Spinal cord (tissue), 10 donors: ENCODE data around the gene OR13H1. TPM values are rescaled to one million over a fixed set of nuclear protein-coding genes. Genes with fewer than 3 reads are reported as not detected.
"Not testable (repeated sequence)": the region's sequence is repeated elsewhere in the genome, so short reads cannot be mapped to it uniquely, and the experiment has no call there.

Experiments used
- DNase-seq, 6 donors: peaks; one replicate each; pipeline versions ENCODE4 v3.0.0 to v3.0.0-alpha.2; 2013 to 2015; ENCODE audit warnings: low spot score in 6 of 6, low read depth in 4 of 6
- H3K27ac ChIP-seq: one replicate; pipeline ENCODE4 v1.5.1; 2013; ENCODE audit warnings: low read depth, low read length, control low read depth
- H3K27me3 ChIP-seq: one replicate; pipeline ENCODE4 v1.6.1; 2013; ENCODE audit warnings: low read length; ENCODE audit not compliant: control insufficient read depth, insufficient read depth
- H3K36me3 ChIP-seq: one replicate; pipeline ENCODE4 v1.6.1; 2013; ENCODE audit warnings: low read length; ENCODE audit not compliant: control insufficient read depth, insufficient read depth
- H3K4me1 ChIP-seq: one replicate; pipeline ENCODE4 v1.6.1; 2013; ENCODE audit warnings: low read length; ENCODE audit not compliant: control insufficient read depth, insufficient read depth
- H3K4me3 ChIP-seq: one replicate; pipeline ENCODE4 v1.5.1; 2013; ENCODE audit warnings: low read depth, low read length, control low read depth
- H3K9me3 ChIP-seq: one replicate; pipeline ENCODE4 v1.6.1; 2013; ENCODE audit warnings: low read length; ENCODE audit not compliant: control insufficient read depth, insufficient read depth
- WGBS: methylation state at CpG from one replicate; pipeline ENCODE4 v1.1.5; 2013; ENCODE audit warnings: missing lambda C conversion rate; ENCODE audit not compliant: insufficient coverage; 5-methylcytosine and 5-hydroxymethylcytosine counted together
- long read RNA-seq, 4 donors: transcript quantifications; one replicate each; lab custom pipeline, GENCODE V29; 2026
- polyA plus RNA-seq, 2 donors: library from polyadenylated mRNA; unstranded; fragments of 120-200 nt; gene quantifications; one replicate each; pipeline ENCODE4 v1.2.1, GENCODE V29; 2013; ENCODE audit not compliant: insufficient read length in 2 of 2
- total RNA-seq, 2 donors: library from RNA; depleted of rRNA in 1 of 2; stranded (reverse); fragments of 120-200 nt in 1 of 2; fragments of >200 nt in 1 of 2; gene quantifications; one replicate each; pipeline versions ENCODE4 v1.2.3 to v1.2.4, GENCODE V29; 2013 to 2014
- donor health status: healthy.

The OR13H1 gene
- total RNA-seq: not detected
- polyA plus RNA-seq: not detected
- long read RNA-seq, donor 1: 0 reads
- long read RNA-seq, donor 2: 0 reads
- long read RNA-seq, donor 3: 0 reads
- long read RNA-seq, donor 4: 0 reads

GRCh38 chrX:131543774-131544173 is at the start of gene OR13H1:
OR13H1 (plus strand) TSS chrX:131544074; CDS start chrX:131544074, 0 bp downstream.
- peaks cover 8% of the 10 kb centered on the region for H3K27me3 ChIP-seq
- DNase-seq: no peak
- no peaks in the 10 kb centered on the region for H3K9me3 ChIP-seq
- H3K27ac ChIP-seq: no peak within 1 kb of the TSS
- no peak within 1 kb of the TSS for H3K4me3 ChIP-seq
- no peaks in the 10 kb centered on the region for H3K36me3 ChIP-seq
- WGBS: no CpG with 5 or more reads among the region's 1 CpG
- no peaks in the 10 kb centered on the region for H3K4me1 ChIP-seq

GRCh38 chrX:131501556-131501955 is 42.3 kb upstream of the OR13H1 start:
- not testable (repeated sequence) for H3K4me1 ChIP-seq, H3K9me3 ChIP-seq, H3K36me3 ChIP-seq, DNase-seq, H3K4me3 ChIP-seq, H3K27me3 ChIP-seq, H3K27ac ChIP-seq
- WGBS: 70% methylated on average over 5 of the region's 5 CpGs

GRCh38 chrX:131513159-131513914 is 30.5 kb upstream of the OR13H1 start:
- Histone ChIP-seq H3K27me3 (peaks cover 2% of the 10 kb centered on the region), H3K9me3 (no peaks in the 10 kb centered on the region), H3K36me3 (no peaks in the 10 kb centered on the region), H3K4me3 (no peak overlapping the region), H3K4me1 (no peaks in the 10 kb centered on the region), H3K27ac (no peak overlapping the region)
- no peak for DNase-seq
- 77% methylated on average over 6 of the region's 9 CpGs for WGBS

- no peak overlapping the region for H3K4me3 ChIP-seq
- no peak for DNase-seq
- no peaks in the 10 kb centered on the region for H3K9me3 ChIP-seq
- no peaks in the 10 kb centered on the region for H3K27me3 ChIP-seq
- H3K27ac ChIP-seq: no peak overlapping the region
- H3K36me3 ChIP-seq: no peaks in the 10 kb centered on the region
- no CpG with 5 or more reads among the region's 2 CpGs for WGBS
- no peaks in the 10 kb centered on the region for H3K4me1 ChIP-seq
These were observed 22.1 kb upstream of the OR13H1 start for GRCh38 chrX:131521824-131522223.

- Histone ChIP-seq H3K4me3 (no peak overlapping the region), H3K27me3 (peaks cover 8% of the 10 kb centered on the region), H3K4me1 (no peaks in the 10 kb centered on the region), H3K36me3 (no peaks in the 10 kb centered on the region), H3K27ac (no peak overlapping the region), H3K9me3 (no peaks in the 10 kb centered on the region)
- 64% methylated on average over 4 of the region's 4 CpGs for WGBS
- DNase-seq: no peak
These were observed 344 bp downstream of the OR13H1 start for GRCh38 chrX:131544218-131544617.

- no peaks in the 10 kb centered on the region for H3K4me1 ChIP-seq
These were observed 5.1 kb downstream of the OR13H1 start for GRCh38 chrX:131549011-131549410.

GRCh38 chrX:131552453-131552852 is 8.6 kb downstream of the OR13H1 start:
- not testable (repeated sequence) for H3K27me3 ChIP-seq, H3K27ac ChIP-seq, DNase-seq, H3K4me3 ChIP-seq, H3K4me1 ChIP-seq, H3K9me3 ChIP-seq, H3K36me3 ChIP-seq
- WGBS: 85% methylated on average over 4 of the region's 10 CpGs

More at GRCh38 chrX:131549011-131549410, 5.1 kb downstream of the OR13H1 start:
- Histone ChIP-seq H3K4me3 (no peak overlapping the region), H3K9me3 (no peaks in the 10 kb centered on the region), H3K36me3 (no peaks in the 10 kb centered on the region), H3K27ac (no peak overlapping the region), H3K27me3 (peaks cover 8% of the 10 kb centered on the region)
- DNase-seq: no peak
- no CpG with 5 or more reads among the region's 2 CpGs for WGBS

GRCh38 chrX:131558562-131558961 is 14.7 kb downstream of the OR13H1 start:
- Histone ChIP-seq H3K27ac (no peak overlapping the region), H3K4me1 (no peaks in the 10 kb centered on the region), H3K36me3 (no peaks in the 10 kb centered on the region), H3K4me3 (no peak overlapping the region), H3K9me3 (no peaks in the 10 kb centered on the region), H3K27me3 (peaks cover 9% of the 10 kb centered on the region)
- no CpG with 5 or more reads among the region's 4 CpGs for WGBS
- no peak for DNase-seq

- Histone ChIP-seq H3K4me1 (no peaks in the 10 kb centered on the region), H3K4me3 (no peak overlapping the region), H3K27me3 (peaks cover 10% of the 10 kb centered on the region), H3K9me3 (no peaks in the 10 kb centered on the region), H3K27ac (no peak overlapping the region), H3K36me3 (no peaks in the 10 kb centered on the region)
- DNase-seq: no peak
- 100% methylated on average over 1 of the region's 2 CpGs for WGBS
These were observed 20.8 kb downstream of the OR13H1 start for GRCh38 chrX:131564553-131565229.

- peaks cover 10% of the 10 kb centered on the region for H3K27me3 ChIP-seq
- no peaks in the 10 kb centered on the region for H3K9me3 ChIP-seq
- H3K36me3 ChIP-seq: no peaks in the 10 kb centered on the region
- no peak for DNase-seq
- no peak overlapping the region for H3K4me3 ChIP-seq
- 65% methylated on average over 2 of the region's 4 CpGs for WGBS
- no peak overlapping the region for H3K27ac ChIP-seq
- no peaks in the 10 kb centered on the region for H3K4me1 ChIP-seq
These were observed 22.0 kb downstream of the OR13H1 start for GRCh38 chrX:131565909-131566308.
